Stimulated activated CD8-positive, alpha-beta memory T cell treated with anti-CD3 and anti-CD28 coated beads, Interleukin-4, amount 100 ng/mL, for 1 hour (primary cell): Measurements from ENCODE around the gene MAGEB17.
"Not testable (repeated sequence)": the region's sequence is repeated elsewhere in the genome, so short reads cannot be mapped to it uniquely, and the experiment has no call there.

Experiments
- DNase-seq, 2 donors: peaks; one replicate each; pipeline ENCODE4 v3.0.0-alpha.2; 2020; ENCODE audit warnings: low read depth in 2 of 2, low spot score in 1 of 2

Gene MAGEB17

DNA sequence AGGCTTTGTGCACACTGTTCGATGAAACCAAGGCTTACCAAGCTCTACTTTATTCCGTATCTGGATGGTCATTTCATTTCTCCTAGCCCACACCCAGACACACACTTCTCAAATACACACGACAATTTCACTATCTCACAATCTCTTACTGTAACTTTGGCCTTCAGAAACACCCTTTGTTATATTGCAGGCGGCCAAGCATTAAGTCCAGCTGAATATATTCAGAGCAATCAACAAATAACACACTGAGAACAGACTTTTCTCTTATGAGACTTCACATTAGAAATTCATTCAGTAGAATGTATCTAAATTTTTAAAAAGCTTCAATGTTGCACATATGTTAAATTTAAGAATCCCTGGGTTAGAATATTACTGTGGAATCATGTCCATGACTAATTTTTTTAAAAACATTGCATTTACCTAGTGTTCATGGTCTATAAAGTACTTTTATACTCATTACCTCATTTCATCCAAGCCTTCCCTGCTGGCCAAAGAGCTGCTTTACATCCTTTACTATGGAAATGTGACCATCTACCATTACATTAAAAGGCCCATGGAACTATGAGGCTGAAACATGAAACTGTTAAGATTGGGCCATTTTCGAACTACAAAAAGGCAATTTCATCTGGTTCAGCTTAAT is 10.5 kb upstream of the MAGEB17 start:
- DNase-seq, result no peak

GRCh38 chrX:16160729-16161128 is 6.6 kb upstream of the MAGEB17 start:
- DNase-seq, result no peak

DNA sequence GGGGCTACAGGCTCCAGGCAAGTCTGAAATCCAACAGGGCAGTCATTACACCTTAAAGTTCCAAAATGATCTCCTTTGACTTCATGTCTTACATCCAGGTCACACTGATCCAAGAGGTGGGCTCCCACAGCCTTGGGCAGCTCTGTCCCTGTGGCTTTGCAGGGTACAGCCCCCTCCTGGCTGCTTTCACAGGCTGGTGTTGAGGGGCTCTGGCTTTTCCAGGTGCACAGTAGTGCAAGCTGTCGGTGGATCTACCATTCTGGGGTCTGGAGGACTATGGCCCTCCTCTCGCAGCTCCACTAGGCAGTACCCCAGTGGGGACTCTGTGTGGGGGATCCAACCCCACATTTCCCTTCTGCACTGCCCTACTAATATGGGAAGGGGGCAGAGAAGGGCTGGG is 6.1 kb upstream of the MAGEB17 start:
- not testable (repeated sequence) for DNase-seq

- no peak for DNase-seq
Observed at GRCh38 chrX:16162391-16162790, 4.9 kb upstream of the MAGEB17 start.

GRCh38 chrX:16164748-16165147 is 2.5 kb upstream of the MAGEB17 start:
- no peak for DNase-seq

DNA sequence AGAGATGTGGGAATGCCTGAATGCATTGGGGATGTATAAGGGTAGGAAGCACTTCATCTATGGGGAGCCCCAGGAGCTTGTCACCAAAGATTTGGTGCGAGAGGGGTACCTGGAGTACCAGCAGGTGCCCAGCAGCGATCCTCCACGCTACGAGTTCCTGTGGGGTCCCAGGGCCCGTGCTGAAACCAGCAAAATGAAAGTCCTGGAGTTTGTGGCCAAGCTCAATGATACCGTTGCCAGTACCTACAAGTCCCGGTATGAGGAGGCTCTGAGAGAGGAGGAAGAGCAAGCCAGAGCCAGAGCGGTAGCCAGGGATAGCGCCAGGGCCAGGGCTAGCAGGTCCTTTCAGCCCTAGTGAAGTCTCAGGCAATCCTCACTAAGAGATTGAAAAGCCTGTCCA is 3.8 kb downstream of the MAGEB17 start:
- DNase-seq, result no peak

- DNase-seq, result no peak
Observed at GRCh38 chrX:16171944-16172343, 4.7 kb downstream of the MAGEB17 start.

DNA sequence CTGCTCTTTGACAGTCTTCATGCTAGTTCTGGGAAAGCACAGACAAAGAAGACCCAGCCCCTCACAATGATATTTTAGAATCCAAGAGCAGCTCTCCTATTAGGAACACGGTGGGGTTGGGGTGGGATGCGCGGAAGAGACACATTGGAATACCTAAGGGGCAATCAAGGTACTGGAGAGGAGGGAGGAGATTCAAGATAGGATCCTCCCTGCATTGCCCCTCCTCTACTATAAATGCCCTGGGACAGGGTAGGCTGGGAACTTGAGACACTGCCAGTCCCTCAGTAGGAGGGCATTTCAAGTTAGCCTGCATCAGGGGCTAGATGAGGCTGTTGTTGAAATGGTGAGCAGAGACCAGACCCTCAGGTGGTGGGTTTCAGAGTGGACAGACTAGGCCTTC is 5.1 kb downstream of the MAGEB17 start:
- no peak for DNase-seq

- no peak for DNase-seq
Observed at GRCh38 chrX:16175329-16176061, 8.2 kb downstream of the MAGEB17 start.

GRCh38 chrX:16177260-16177659 is 10.0 kb downstream of the MAGEB17 start:
- no peak for DNase-seq

- not testable (repeated sequence) for DNase-seq
Observed at GRCh38 chrX:16183843-16184242, 16.6 kb downstream of the MAGEB17 start.

GRCh38 chrX:16185725-16186136 is 18.4 kb downstream of the MAGEB17 start:
- DNase-seq, result no peak

DNA sequence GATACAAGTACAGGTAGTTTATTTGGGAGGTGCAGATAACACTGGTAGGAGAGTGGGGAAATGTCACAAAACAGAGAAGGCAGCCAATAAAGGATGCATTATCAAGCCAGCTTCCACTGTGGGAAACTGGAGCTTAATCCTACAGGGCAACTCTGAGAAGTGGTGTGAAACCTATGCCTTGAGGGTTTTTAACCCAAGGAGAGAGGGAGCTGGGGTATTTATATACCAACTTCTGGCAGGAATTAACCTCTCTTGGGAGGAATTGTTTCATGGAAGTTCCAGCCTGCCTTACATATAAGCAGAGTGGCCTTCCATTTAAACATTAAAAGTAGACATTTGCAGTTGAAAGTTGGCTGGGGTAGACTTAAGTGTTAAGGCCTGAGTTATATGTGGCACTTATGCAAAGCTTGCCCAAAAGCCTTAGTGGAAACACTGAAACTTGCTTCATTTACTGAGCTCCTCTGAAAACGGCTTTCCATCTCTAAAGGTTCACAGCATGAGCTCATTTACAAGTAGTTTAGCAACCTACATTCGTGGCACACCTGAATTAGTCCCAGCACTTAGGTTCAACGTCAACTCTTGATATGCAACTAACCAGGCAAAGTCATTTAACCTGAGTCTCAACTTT is 19.2 kb downstream of the MAGEB17 start:
- DNase-seq, result no peak

DNA sequence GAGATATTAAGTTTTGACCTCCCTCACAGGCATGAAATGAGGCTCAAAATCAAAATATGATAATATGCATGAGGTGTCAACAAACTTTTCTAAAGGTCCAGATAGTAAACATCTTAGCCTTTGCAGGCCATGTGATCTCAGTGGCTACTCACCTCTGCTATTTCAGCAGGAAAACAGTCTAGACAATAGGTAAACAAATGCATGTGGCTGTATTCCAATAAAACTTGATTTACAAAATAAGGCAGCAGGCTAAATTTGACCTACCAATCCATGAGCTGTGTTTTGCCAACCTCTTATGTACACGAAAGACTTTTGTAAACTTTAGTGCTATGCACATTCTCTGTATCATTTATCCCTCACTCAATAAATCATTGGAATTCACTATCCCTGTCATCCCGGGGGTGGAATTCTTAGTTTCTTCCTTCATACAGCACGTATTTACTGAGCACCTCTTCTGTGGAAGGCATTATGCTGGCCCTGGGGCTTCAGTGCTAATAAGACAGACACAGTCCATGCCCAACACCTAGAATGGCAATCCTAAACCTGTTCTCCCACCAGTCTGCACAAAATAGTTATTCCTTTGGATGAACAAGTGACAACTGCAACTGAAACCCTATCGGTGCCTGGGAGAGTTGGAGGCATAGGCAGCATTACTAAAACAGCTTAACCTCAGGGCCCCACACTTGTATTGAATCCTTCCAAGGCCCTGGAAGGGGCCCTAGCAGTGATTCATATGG is 19.9 kb downstream of the MAGEB17 start:
- DNase-seq, result no peak

DNA sequence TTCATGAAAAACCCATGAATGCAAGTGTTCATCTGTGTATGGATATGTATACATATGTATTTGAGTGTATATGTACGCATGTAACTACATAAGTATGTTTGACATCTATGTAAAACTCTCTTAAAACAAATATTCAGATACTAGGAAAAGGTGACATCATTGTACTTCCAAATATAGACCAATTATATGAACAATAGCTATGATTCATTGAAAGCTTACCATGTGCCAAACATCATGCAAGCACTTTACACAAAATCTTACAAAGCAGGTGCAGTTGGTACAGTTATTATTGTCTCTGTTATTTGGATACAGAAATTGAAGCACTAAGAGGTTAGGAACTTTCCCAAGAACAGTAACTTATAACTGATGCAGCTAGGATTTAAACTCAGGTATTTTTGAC is 21.4 kb downstream of the MAGEB17 start:
- DNase-seq, result no peak

DNA sequence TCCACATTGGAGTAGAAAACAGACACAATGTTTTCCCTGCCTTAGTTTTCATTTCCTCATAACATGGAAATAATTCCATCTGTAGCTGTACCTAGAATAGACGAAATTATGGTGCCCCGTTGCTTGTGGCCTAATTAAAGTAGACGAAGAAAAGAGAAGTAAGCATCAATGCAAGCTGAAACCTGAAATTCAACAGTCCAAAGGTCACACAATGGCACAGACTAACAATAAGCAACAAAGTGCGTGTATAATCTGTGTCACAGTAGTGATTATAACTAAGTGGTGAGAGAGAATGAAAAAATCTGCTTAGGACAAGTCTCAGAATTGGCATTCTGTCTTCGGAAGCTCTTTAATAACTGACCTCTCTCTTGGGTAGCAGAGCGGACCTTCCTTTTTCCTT is 24.3 kb downstream of the MAGEB17 start:
- DNase-seq, result no peak

- DNase-seq, result no peak
Observed at GRCh38 chrX:16196829-16197228, 29.5 kb downstream of the MAGEB17 start.

GRCh38 chrX:16199343-16199742 is 32.1 kb downstream of the MAGEB17 start:
- DNase-seq, result no peak

DNA sequence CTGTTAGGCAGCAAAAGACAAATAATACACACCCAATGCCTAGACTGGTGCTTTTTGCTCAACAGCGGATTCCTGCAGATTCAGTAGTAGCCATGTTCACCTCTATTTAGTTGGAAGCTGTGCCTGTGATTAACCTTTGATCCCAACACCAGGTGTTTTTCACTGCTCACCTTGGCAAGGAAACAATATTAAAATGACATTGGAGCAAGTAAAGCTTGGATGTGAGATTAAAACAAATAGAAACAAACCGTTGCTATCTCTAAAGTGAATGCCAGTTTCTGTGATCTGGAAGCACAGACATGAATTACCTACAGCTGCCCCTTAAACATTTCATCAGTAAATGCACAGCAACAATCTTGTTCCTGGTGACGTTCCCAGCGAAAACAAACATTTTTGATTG is 35.7 kb downstream of the MAGEB17 start:
- DNase-seq, result no peak

GRCh38 chrX:16204538-16204937 is 37.3 kb downstream of the MAGEB17 start:
- no peak for DNase-seq

GRCh38 chrX:16205840-16206239 is 38.6 kb downstream of the MAGEB17 start:
- no peak for DNase-seq

- no peak for DNase-seq
Observed at GRCh38 chrX:16207634-16208033, 40.4 kb downstream of the MAGEB17 start.
